ENCODE measurements around the gene LRRC71. TPM values are rescaled to one million over a fixed set of nuclear protein-coding genes. Genes with fewer than 3 reads are reported as not detected.

LRRC71 gene
- total RNA-seq, 2 donors from 2014 or later, result not detected

- H3K4me3 ChIP-seq, result no peak overlapping the region
- H3K36me3 ChIP-seq (replicated peaks in 1 of 2; ENCODE audit: insufficient read depth in 1 of 2, low read depth in 2 of 2), result peaks cover 0 to 63% of the 10 kb centered on the region in 2 donors
- H3K27ac ChIP-seq, result no peak overlapping the region
- H3K9me3 ChIP-seq, result no peaks in the 10 kb centered on the region
- H3K4me1 ChIP-seq, result no peaks in the 10 kb centered on the region
- H3K27me3 ChIP-seq, result no peaks in the 10 kb centered on the region
- DNase-seq (no peak), ATAC-seq (no peak)
- TF ChIP-seq CTCF (IDR thresholded peaks at IDR 0.05), result no peak
- intact Hi-C loops (cut with DNase I), result no loop called here
- WGBS, 2 donors, result 90 to 93% methylated on average over 7 to 8 of the region's 8 CpGs
These were observed 24.4 kb downstream of the LRRC71 start for GRCh38 chr1:156944848-156945247.

GRCh38 chr1:156945881-156946661 lies 25.6 kb downstream of the LRRC71 start:
- no peak for TF ChIP-seq POLR2A (IDR thresholded peaks at IDR 0.05)
- TF ChIP-seq CTCF (IDR thresholded peaks at IDR 0.05), result no peak
- no peaks in the 10 kb centered on the region for H3K4me1 ChIP-seq
- intact Hi-C loops (cut with DNase I), result no loop called here
- H3K27ac ChIP-seq, result no peak overlapping the region
- no peak for ATAC-seq
- DNase-seq, result no peak
- H3K36me3 ChIP-seq (replicated peaks in 1 of 2; ENCODE audit: insufficient read depth in 1 of 2, low read depth in 2 of 2), result peaks cover 0 to 67% of the 10 kb centered on the region in 2 donors
- no peak overlapping the region for H3K4me3 ChIP-seq
- no peaks in the 10 kb centered on the region for H3K9me3 ChIP-seq
- WGBS, 2 donors, result 85 to 89% methylated on average over 9 to 11 of the region's 11 CpGs
- H3K27me3 ChIP-seq, result no peaks in the 10 kb centered on the region

GRCh38 chr1:156947127-156947526 lies 26.7 kb downstream of the LRRC71 start:
- Histone ChIP-seq H3K27me3 (no peaks in the 10 kb centered on the region), H3K9me3 (no peaks in the 10 kb centered on the region), H3K27ac (no peak overlapping the region), H3K36me3 (replicated peaks in 1 of 2; ENCODE audit: insufficient read depth in 1 of 2, low read depth in 2 of 2) (peaks cover 0 to 64% of the 10 kb centered on the region in 2 donors), H3K4me1 (no peaks in the 10 kb centered on the region), H3K4me3 (no peak overlapping the region)
- no peak for TF ChIP-seq POLR2A (IDR thresholded peaks at IDR 0.05)
- TF ChIP-seq CTCF (IDR thresholded peaks at IDR 0.05), result no peak
- intact Hi-C loops (cut with DNase I), result no loop called here
- DNase-seq (no peak), ATAC-seq (no peak)
- 92 to 95% methylated on average over 8 to 9 of the region's 9 CpGs for WGBS, 2 donors

- intact Hi-C loops (cut with DNase I), result no loop called here
- no peak for ATAC-seq
- WGBS, 2 donors, result 93% methylated on average over 17 of the region's 17 CpGs
These were observed 27.5 kb downstream of the LRRC71 start for GRCh38 chr1:156947818-156948525.

More at GRCh38 chr1:156947818-156948525, 27.5 kb downstream of the LRRC71 start:
- Histone ChIP-seq H3K36me3 (replicated peaks in 1 of 2; ENCODE audit: insufficient read depth in 1 of 2, low read depth in 2 of 2) (peaks cover 0 to 58% of the 10 kb centered on the region in 2 donors), H3K4me3 (no peak overlapping the region), H3K27ac (no peak overlapping the region), H3K9me3 (no peaks in the 10 kb centered on the region), H3K4me1 (no peaks in the 10 kb centered on the region), H3K27me3 (no peaks in the 10 kb centered on the region)
- no peak for TF ChIP-seq POLR2A (IDR thresholded peaks at IDR 0.05)
- no peak for TF ChIP-seq CTCF (IDR thresholded peaks at IDR 0.05)
- DNase-seq, result no peak

Measured in body of pancreas (tissue), 4 donors.